NT2/D1 (cell line): Measurements from ENCODE around the gene ITGB6.

ENCODE experiments used
- YY1 ChIP-seq: IDR thresholded peaks from 2 replicates; pipeline ENCODE4 v1.6.1; 2011; ENCODE audit not compliant: insufficient read length, insufficient read depth
- ZNF274 ChIP-seq: IDR thresholded peaks from 2 replicates; pipeline ENCODE4 v1.6.1; 2011; ENCODE audit warnings: mild to moderate bottlenecking, low read depth, low read length

DNA sequence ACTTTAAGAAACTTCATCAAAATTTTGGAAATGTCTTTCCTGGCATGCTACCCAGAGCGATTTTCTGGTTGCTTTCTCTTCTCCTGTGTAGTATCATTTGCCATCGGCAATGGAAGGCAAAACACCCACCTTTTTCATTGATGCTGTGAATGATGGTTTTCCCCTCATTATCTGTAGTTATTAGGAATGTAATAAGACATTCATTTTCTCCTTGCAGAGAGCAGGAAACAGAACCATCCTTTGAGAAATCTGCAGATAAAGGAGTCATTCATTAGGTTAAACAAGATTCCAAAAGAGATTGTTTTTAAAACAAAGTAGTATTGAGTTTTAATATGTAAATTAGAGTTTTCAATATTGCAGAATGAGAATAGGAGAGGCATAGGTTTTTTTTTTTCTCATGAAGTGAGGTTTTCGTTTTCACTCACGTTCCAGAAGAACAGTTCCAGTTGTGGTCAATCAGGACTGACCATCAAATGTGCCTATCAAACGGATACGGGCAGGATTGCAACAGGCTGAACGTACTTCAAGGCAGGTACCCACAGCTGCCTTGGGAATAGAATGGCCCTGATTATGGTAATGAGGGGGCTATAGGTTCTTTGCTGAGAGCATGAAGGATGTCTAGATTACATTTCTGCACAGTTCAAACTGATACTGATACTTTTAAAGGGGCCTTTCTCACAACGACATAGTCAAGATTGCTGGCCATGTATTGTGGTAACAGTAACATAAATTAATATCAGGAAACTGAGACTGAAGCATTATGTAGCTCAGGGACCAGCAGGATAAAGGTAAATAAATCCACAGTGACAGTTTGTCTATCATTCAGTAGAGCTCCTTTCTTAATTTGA is 87.9 kb downstream of the ITGB6 start:
- TF ChIP-seq YY1 (no peak), ZNF274 (no peak)
